ENCODE results near the gene CPSF3.

Gene CPSF3

DNA sequence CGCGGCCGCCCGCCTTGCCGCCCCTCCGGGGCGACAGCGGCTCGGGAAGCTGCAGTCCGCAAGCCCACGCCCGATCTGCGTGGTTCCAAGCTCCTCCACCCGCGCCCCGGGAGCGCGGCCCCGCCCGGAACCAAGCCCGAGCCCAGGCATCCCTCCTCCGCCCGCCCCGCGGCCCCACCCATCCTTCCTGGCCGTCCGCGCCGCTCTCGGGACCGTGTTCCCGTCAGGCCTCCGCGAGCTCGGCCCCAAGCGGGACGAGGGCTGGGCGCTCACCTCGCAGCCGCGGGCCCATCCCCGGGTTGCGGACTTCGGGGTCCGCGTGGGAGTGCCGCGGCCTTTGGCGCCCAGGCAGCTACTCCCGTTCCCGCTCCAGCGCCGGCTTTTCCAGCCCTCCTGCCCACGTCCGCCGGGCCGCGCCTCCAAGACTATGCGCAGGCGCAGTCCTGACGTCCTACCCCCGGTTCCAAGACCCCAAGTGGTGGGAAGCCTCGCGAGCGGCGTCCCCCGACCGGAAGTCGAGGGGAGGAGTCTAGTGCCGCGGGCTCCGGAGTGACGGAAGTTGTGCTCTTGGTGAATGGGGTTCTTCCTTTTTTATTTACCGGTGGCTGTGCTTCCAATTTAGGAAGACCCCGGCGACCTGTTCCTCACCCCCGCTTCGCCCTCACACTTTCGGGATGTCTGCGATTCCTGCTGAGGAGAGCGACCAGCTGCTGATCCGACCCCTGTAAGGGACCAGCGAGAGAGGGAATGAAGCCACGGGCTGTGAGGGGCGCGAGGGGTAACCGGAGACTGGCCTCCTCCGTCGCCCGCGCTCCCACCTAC is at the start of gene CPSF3, which contains the start of gene ITGB1BP1:
Gene CPSF3 (plus strand): TSS at position 555 of the 822 bp plus-strand sequence. CDS start 120 bp downstream, at position 675.
Gene ITGB1BP1 (minus strand): TSS at position 429 of the 822 bp plus-strand sequence. CDS start 4,831 bp downstream, outside the sequence.
- no peak for TF ChIP-seq JUND (IDR thresholded peaks at IDR 0.05; ENCODE audit: low read depth)
- DNase-seq (ENCODE audit: low read depth in 1 of 2, low spot score in 1 of 2), result peak; percentile 94 to 96
- in situ Hi-C loops (cut with HindIII; ENCODE audit: low pct_unique_long_range_greater_than_20kb, low sequenced_read_pairs), result no loop called here

DNA sequence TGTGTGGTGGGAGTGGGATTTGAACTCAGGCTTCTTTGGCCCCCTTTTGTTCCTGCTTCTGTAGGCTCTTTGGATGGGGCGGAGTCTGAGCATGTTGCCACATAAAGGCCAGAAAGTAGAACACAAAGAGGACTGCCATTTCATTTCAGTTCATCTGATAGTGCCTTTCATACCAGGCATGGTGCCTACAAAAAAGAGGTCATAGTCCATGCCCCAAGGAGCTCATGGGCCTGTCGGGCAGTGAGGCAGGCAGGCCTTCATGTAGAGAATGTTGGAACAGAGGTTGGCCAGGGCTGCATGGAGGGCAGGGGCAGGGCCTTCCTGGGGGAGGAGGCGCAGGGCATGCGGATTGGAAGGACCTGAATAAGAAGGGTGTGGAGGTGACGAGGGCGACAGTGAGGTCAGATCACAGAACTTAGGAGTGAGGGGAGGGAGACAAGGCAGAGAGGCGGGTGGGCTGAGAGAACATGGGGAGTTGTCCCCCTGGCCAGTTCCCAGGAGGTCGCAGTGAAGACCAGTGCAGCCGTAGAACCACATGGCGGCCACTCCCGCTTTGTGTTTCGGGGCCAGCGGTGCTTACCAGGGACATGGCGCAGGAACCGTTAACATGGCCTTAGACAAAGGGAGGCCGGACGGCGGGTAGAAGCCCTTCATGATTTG is 49.3 kb upstream of the CPSF3 start:
- in situ Hi-C loops (cut with HindIII; ENCODE audit: low pct_unique_long_range_greater_than_20kb, low sequenced_read_pairs), result no loop called here
- TF ChIP-seq JUND (IDR thresholded peaks at IDR 0.05; ENCODE audit: low read depth), result no peak
- DNase-seq (ENCODE audit: low read depth in 1 of 2, low spot score in 1 of 2), result no peak

DNA sequence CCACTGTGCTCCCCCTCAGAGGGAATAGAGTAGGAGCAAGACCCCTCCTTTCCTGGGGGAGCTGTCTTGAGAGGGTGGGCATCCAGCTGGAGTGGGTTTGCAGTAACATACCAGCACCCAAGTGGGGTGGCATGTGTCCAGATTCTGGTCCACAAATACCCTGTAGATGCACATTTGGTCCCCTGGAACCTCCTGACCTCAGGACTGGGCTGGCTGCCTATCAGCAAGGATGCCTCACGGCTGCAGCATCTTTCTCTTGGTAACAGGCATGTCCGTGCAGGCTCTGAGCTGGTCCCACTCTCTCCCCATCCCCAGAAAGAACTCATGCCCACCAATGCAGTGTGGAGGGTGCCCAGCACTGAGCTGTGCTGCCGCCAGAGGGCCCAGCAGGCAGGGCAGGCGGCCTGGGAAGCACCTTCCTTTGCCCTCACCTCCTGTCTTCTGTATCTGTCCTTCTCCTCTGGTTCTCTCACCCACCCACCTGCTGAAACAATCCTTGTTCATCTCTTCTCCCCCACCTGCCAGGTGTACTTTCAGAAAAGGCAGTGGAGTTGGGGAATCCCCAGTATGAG is 47.5 kb upstream of the CPSF3 start:
- TF ChIP-seq JUND (IDR thresholded peaks at IDR 0.05; ENCODE audit: low read depth), result no peak
- DNase-seq (ENCODE audit: low read depth in 1 of 2, low spot score in 1 of 2), result no peak
- in situ Hi-C loops (cut with HindIII; ENCODE audit: low pct_unique_long_range_greater_than_20kb, low sequenced_read_pairs), result no loop called here

DNA sequence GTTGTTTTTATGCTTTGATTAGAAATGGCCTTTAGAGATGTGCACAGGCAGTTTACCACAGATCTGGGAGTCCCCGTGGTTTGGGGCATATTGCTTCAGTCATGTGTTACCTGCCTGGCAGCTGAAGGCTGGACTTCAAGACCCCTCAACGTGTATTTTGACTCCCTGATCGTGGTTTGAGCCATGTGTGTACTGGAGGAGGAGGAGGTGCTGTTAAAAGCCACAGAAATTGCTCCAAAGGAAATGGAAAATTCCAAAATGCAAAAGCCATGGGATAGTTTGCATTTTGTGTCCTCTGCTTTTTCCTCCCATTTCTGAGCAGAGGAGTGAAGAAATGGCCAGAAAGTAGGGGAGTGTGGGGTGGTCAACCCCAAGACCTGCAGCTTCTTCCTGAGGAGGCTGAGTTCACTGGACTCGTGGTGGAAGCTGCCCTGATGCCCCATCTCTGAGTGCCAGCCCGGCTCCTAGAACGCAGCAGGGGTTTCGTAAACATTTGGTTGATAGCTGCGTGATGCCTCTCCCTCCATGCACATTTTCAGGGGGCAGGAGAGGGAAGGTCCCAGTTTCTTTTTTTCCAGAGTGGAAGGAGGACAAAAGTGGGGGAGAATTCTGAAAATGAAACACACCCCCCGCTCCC is 45.9 kb upstream of the CPSF3 start:
- TF ChIP-seq JUND (IDR thresholded peaks at IDR 0.05; ENCODE audit: low read depth), result no peak
- in situ Hi-C loops (cut with HindIII; ENCODE audit: low pct_unique_long_range_greater_than_20kb, low sequenced_read_pairs), result no loop called here
- DNase-seq (ENCODE audit: low read depth in 1 of 2, low spot score in 1 of 2), result no peak

DNA sequence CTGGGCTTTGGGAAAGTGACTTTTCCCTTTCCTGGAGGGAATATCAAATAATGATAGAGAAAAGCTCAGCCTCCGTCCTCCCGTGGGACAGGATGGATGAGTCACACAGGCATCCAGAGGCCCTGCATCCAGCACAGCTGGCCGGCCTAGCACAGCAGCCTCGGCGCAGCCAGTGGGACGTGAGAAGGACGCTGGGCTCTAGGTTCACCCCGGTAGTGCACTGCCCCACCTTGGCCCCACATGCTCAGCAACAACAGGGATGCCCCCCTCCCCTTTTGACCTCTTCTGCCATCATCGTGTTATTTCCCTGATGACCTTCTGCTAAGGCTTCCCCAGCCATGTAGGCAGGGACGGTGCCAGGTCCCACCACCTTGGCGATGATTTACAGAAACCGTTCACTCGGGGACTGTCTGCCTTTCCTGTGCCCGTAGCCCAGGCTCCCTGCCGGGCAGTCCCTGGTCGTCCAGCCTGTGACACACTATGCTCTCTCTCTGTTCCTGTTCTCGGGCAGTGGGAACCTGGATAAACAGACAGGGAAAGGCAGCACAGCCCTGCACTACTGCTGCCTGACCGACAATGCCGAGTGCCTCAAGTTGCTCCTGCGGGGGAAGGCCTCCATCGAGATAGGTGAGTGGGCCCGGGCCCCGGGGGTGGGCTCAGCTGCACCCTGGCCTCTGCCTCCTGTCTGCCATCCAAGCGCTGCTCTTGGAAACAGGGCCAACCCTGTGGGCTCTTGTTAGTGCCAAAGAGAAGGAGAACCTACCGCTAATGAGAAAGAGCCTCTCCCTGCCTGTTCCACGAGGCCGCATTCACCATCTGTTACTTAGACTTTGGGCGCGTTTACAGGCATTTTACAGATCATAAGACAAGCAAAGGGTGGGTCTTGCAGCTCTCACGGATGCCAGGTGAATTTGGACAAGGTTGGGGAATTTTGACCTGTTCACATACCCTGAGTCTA is 44.7 kb upstream of the CPSF3 start:
- no peak for DNase-seq (ENCODE audit: low read depth in 1 of 2, low spot score in 1 of 2)
- no peak for TF ChIP-seq JUND (IDR thresholded peaks at IDR 0.05; ENCODE audit: low read depth)
- in situ Hi-C loops (cut with HindIII; ENCODE audit: low pct_unique_long_range_greater_than_20kb, low sequenced_read_pairs), result no loop called here

DNA sequence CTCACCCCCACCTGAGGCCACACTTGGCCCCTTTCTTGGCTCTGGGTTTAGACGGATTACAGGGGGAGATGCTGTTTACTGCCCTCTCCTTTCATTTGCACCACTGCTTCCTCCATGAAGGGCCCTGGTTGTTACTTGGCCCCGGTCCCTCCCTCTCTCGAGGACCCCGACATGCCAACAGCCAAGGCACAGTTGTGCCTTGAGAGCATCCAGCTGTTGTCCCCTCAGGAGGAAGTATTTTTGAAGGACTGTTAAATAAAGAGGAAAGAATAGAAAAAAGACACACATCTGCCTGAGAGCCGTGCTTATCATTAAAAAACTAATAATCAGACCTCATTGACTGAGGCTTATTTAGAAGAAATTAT is 44.1 kb upstream of the CPSF3 start:
- TF ChIP-seq JUND (IDR thresholded peaks at IDR 0.05; ENCODE audit: low read depth), result no peak
- no peak for DNase-seq (ENCODE audit: low read depth in 1 of 2, low spot score in 1 of 2)
- in situ Hi-C loops (cut with HindIII; ENCODE audit: low pct_unique_long_range_greater_than_20kb, low sequenced_read_pairs), result no loop called here

DNA sequence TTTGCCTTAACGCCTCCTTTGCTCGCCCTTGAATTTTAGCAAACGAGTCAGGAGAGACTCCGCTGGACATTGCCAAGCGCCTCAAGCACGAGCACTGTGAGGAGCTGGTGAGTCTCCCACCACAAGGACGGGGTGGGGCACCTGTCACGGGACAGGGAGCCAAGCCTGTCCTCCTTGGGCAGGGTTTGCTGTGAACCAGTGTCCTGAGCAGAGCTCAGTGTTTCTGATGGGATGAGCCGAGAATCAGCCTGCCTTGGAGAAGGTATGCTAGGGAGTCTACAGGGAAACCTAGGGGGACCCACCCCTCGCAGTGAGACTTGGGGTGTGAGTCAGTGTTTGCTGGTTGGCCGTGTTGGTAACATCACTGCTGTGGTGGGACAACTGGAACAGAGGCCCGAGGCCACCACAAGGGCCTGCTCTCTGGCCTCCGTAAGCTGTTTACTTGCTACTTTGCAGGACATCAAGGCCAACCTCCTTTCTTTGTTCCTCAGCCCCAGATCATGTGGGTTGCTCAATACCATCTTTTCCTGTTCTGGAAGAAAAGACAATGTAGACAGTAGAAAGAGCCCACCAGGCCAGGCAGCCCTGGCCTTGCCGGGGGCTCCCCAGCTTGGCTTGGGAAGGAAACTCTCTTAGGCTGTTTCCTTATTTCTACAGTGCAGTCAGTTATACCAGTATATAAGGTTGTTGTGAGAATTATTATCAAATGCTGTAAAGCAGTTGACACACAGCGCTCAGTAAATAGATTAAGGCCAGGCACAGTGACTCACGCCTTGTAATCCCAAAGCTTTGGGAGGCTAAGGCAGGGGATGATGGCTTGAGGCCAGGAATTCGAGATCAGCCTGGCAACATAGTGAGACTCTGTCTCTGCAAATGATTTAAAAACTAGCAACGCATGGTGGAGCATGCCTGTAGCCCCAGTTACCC is 42.5 kb upstream of the CPSF3 start:
- in situ Hi-C loops (cut with HindIII; ENCODE audit: low pct_unique_long_range_greater_than_20kb, low sequenced_read_pairs), result no loop called here
- DNase-seq (ENCODE audit: low read depth in 1 of 2, low spot score in 1 of 2), result no peak
- TF ChIP-seq JUND (IDR thresholded peaks at IDR 0.05; ENCODE audit: low read depth), result no peak

DNA sequence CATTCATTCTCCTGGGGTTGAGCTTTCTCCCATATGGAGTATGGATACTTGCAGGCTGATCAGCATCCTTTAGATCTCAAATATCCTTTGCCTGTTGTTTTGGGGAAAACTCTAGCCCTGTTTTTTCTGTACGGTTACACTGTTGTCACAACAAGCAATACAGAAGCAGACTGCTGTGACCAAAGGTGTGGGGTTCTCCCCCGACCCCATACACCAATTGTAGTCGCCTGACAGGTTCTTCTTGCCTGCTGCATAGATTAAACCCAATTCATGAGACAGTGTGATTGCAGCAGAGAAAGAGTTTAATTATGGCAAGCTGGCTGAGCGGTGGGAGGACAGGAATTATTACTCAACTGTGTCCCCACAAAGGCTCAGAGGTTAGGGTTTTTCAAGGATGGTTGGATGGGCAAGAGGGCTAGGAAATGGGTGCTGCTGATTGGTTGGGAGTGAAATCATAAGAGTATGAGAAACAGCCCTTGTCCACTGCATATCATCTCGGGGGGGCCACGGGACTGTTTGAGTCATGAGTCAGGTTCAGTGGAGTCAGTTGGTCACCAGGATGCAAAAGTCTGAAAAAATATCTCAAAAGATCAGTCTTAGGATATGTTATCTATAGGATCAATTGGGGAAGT is 40.7 kb upstream of the CPSF3 start:
- in situ Hi-C loops (cut with HindIII; ENCODE audit: low pct_unique_long_range_greater_than_20kb, low sequenced_read_pairs), result no loop called here
- TF ChIP-seq JUND (IDR thresholded peaks at IDR 0.05; ENCODE audit: low read depth), result no peak
- no peak for DNase-seq (ENCODE audit: low read depth in 1 of 2, low spot score in 1 of 2)

DNA sequence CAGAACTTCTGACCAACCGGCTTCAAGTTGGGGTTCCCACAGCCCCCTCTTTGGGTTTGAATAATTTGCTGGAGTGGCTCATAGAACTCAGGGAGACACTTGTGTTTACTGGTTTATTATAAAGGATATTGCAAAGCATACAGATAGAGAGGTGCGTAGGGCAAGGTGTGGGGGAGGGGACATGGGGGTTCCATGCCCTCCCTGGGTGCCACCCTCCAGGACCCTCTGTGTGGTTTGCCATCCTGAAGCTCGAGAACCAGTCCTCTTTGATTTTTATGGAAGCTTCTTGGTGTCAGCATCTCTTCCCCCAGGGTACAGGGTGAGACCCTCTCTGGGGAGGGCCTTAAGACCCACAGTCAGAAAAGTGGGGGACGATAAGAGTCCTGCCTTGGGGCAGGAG is 38.9 kb upstream of the CPSF3 start:
- no peak for DNase-seq (ENCODE audit: low read depth in 1 of 2, low spot score in 1 of 2)
- in situ Hi-C loops (cut with HindIII; ENCODE audit: low pct_unique_long_range_greater_than_20kb, low sequenced_read_pairs), result no loop called here
- no peak for TF ChIP-seq JUND (IDR thresholded peaks at IDR 0.05; ENCODE audit: low read depth)

DNA sequence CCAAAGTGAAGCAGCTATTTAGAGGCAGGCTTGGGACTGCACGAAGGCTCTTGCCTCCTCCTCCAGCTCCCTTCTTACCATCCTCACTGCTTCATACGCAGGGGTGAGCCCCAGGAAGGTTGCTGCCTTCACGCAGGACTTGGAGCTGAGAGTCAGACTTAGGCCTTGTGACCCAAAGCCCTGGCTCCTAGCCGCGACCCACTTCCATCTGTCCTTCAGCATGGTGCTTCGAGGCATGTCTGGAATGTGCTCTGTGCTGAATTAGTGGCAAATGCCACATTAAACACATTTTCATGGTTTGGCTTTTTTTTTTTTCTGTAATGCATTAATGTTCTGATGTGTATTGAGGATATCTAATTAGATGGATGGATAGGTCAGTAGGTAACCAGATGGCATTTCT is 37.6 kb upstream of the CPSF3 start:
- in situ Hi-C loops (cut with HindIII; ENCODE audit: low pct_unique_long_range_greater_than_20kb, low sequenced_read_pairs), result no loop called here
- no peak for TF ChIP-seq JUND (IDR thresholded peaks at IDR 0.05; ENCODE audit: low read depth)
- no peak for DNase-seq (ENCODE audit: low read depth in 1 of 2, low spot score in 1 of 2)

All from T47D (cell line).